SK-N-SH (cell line): ENCODE measurements around the gene SLITRK5. TPM values are rescaled to one million over a fixed set of nuclear protein-coding genes. Genes with fewer than 3 reads are reported as not detected.
A peak's percentile ranks its signal among the peaks of the same experiment; 100 is the strongest.

Experiments used
- CTCF ChIA-PET: fragments of 300-600, 350-600 bp; formaldehyde crosslinking; extraction: SDS; loops from one replicate; lab custom pipeline; 2021; lab: Yijun Ruan, JAX
- POLR2A ChIA-PET: fragments of 350-600 bp; sonication (Branson Sonifier 250); formaldehyde crosslinking; extraction: SDS; loops from one replicate; lab custom pipeline; 2020; ENCODE audit warnings: antibody characterized with exemption, inconsistent platforms; lab: Yijun Ruan, JAX
- DNase-seq: peaks from one replicate; pipeline ENCODE4 v3.0.0; 2012
- H2AFZ ChIP-seq: fragments of 200-600 bp; sonication (generic); 2 replicates; pipeline ENCODE4 v1.8.1; 2016; ENCODE audit warnings: antibody characterized with exemption, mild to moderate bottlenecking, low read depth
- H3F3A ChIP-seq: fragments of 200-600 bp; sonication (generic); replicated peaks from 2 replicates; pipeline ENCODE3; 2016; ENCODE audit warnings: antibody characterized with exemption, mild to moderate bottlenecking; ENCODE audit not compliant: insufficient read depth
- H3K27ac ChIP-seq, 2 experiments: fragments of 200-500 bp in 1 of 2; fragments of 200-600 bp in 1 of 2; sonication (Bioruptor generic) in 1 of 2; sonication (generic), shearing (Covaris generic) in 1 of 2; 2 replicates each; pipeline versions ENCODE4 v1.5.1 to v1.6.1; 2014 to 2016; ENCODE audit warnings: low read depth in 2 of 2, inconsistent platforms in 1 of 2, low read length in 1 of 2, mild to moderate bottlenecking in 1 of 2, mixed read lengths in 1 of 2
- H3K27me3 ChIP-seq: fragments of 200-600 bp; sonication (generic), shearing (Covaris generic); 2 replicates; pipeline ENCODE4 v1.6.1; 2016; ENCODE audit warnings: mixed run types; ENCODE audit not compliant: insufficient read depth
- H3K36me3 ChIP-seq, 2 experiments: fragments of 200-500 bp in 1 of 2; fragments of 200-600 bp in 1 of 2; sonication (Bioruptor generic) in 1 of 2; sonication (generic) in 1 of 2; replicated peaks in 1 of 2; 2 replicates each; pipeline versions ENCODE3 to v1.5.1; 2014 to 2016; ENCODE audit warnings: low read length in 1 of 2, mild to moderate bottlenecking in 1 of 2; ENCODE audit not compliant: insufficient read depth in 2 of 2, control insufficient read depth in 1 of 2
- H3K4me1 ChIP-seq, 2 experiments: fragments of 200-500 bp in 1 of 2; fragments of 200-600 bp in 1 of 2; sonication (Bioruptor generic) in 1 of 2; sonication (generic), shearing (Covaris generic) in 1 of 2; 2 replicates each; pipeline versions ENCODE4 v1.5.1 to v1.6.1; 2014 to 2016; ENCODE audit warnings: low read depth in 1 of 2, low read length in 1 of 2, mixed run types in 1 of 2; ENCODE audit not compliant: insufficient read depth in 2 of 2, control insufficient read depth in 1 of 2
- H3K4me2 ChIP-seq: fragments of 200-600 bp; sonication (generic), shearing (Covaris generic); 2 replicates; pipeline ENCODE4 v1.6.1; 2017; ENCODE audit warnings: mixed run types
- H3K4me3 ChIP-seq, 2 experiments: fragments of 200-500 bp in 1 of 2; fragments of 200-600 bp in 1 of 2; sonication (Bioruptor generic) in 1 of 2; sonication (generic), shearing (Covaris generic) in 1 of 2; 2 replicates each; pipeline versions ENCODE4 v1.5.1 to v1.8.1; 2014 to 2016; ENCODE audit warnings: low read depth in 2 of 2, inconsistent platforms in 1 of 2, low read length in 1 of 2, mild to moderate bottlenecking in 1 of 2, mixed read lengths in 1 of 2, moderate library complexity in 1 of 2
- H3K79me2 ChIP-seq: fragments of 200-600 bp; sonication (generic); 2 replicates; pipeline ENCODE4 v1.8.1; 2017; ENCODE audit warnings: mild to moderate bottlenecking; ENCODE audit not compliant: insufficient read depth
- H3K9ac ChIP-seq: fragments of 200-600 bp; sonication (generic); 2 replicates; pipeline ENCODE4 v1.6.1; 2017; ENCODE audit warnings: mixed run types
- H3K9me2 ChIP-seq: fragments of 200-600 bp; sonication (generic); 2 replicates; pipeline ENCODE4 v1.6.1; 2017; ENCODE audit warnings: mixed run types
- H3K9me3 ChIP-seq: fragments of 200-600 bp; sonication (generic); 2 replicates; pipeline ENCODE4 v1.6.1; 2017; ENCODE audit warnings: mixed run types, mild to moderate bottlenecking, moderate library complexity
- H4K20me1 ChIP-seq: fragments of 200-600 bp; sonication (generic); 2 replicates; pipeline ENCODE4 v1.6.1; 2017; ENCODE audit warnings: mild to moderate bottlenecking, mixed run types; ENCODE audit not compliant: insufficient read depth
- EP300 ChIP-seq, 2 experiments: IDR thresholded peaks; 2 replicates each; pipeline versions ENCODE4 v1.4.0 to v1.6.1; 2012; ENCODE audit warnings: borderline replicate concordance in 1 of 2, low read depth in 1 of 2, low read length in 1 of 2
- FOXJ3 ChIP-seq: sonication (generic); formaldehyde crosslinking; IDR thresholded peaks from 2 replicates; pipeline ENCODE4 v1.5.1; 2020; ENCODE audit warnings: mild to moderate bottlenecking, missing genetic modification reagents
- FOXM1 ChIP-seq: IDR thresholded peaks from 2 replicates; pipeline ENCODE4 v1.4.0; 2012; ENCODE audit warnings: low read depth, mild to moderate bottlenecking
- NFIC ChIP-seq: IDR thresholded peaks from 2 replicates; pipeline ENCODE4 v1.4.0; 2012; ENCODE audit warnings: borderline replicate concordance
- RAD21 ChIP-seq: IDR thresholded peaks from 2 replicates; pipeline ENCODE4 v1.6.1; 2012; ENCODE audit warnings: mild to moderate bottlenecking, low read length
- RFX5 ChIP-seq: IDR thresholded peaks from 2 replicates; pipeline ENCODE4 v1.6.1; 2012; ENCODE audit warnings: mild to moderate bottlenecking, improper control_type of control experiment, low read length
- SMC3 ChIP-seq: IDR thresholded peaks from 2 replicates; pipeline ENCODE4 v1.6.1; 2012; ENCODE audit warnings: low read depth, low read length, improper control_type of control experiment
- TCF12 ChIP-seq: IDR thresholded peaks from 2 replicates; pipeline ENCODE4 v1.4.0; 2012
- WGBS: methylation state at CpG from one replicate; pipeline ENCODE4 v1.1.6; 2017; ENCODE audit warnings: low lambda C conversion rate; 5-methylcytosine and 5-hydroxymethylcytosine counted together
- polyA plus RNA-seq, 3 experiments: library from polyadenylated mRNA; depleted of rRNA; stranded (reverse); fragments of >200 nt; gene quantifications; 2 replicates each; pipeline ENCODE4 v1.2.3, GENCODE V29; 2012
- TF ChIP-seq, protein P1 (sequence below): fragments of 200-600 bp; sonication (generic); IDR thresholded peaks from 2 replicates; pipeline ENCODE4 v1.6.1; 2017; ENCODE audit warnings: antibody characterized with exemption, mild to moderate bottlenecking, moderate library complexity
- TF ChIP-seq, protein P2 (sequence below): IDR thresholded peaks from 2 replicates; pipeline ENCODE4 v1.4.0; 2012; ENCODE audit warnings: low read depth
- TF ChIP-seq, protein P3 (sequence below): fragments of 150-350 bp; IDR thresholded peaks from 2 replicates; pipeline ENCODE4 v1.6.1; 2017; ENCODE audit warnings: antibody characterized with exemption, low read length, low read depth, borderline replicate concordance

SLITRK5 gene
- polyA plus RNA-seq, 1 of the 3 experiments (the other 2 are of a cell fraction), result not detected

DNA sequence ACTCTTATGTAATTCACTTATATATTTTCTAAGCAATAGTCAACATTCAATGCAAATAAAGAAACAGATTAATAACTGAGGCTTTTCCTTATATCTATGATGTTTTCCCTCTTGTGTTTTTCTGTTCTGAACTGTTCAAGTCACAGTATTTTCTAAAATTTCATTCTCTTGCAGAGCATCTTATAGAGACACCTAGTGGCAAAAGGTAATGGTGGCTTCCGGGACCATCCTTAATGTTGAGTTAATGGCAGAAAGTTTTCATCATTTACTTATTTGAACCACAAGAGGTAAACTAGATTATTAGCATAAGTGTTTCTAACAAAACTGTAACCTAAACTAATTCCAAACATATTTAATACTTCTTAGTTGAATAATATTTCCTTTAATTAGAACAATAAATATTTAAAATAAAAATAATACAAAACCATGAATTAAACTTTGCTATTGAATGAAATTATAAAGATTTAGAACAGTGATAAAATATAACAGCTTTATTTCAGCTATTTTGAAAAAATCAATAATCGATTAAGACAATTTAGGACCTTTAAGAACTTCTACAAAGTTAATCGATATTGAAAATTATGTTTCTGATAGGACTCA, 1.7 kb upstream of the SLITRK5 start:
- ChIA-PET CTCF (interaction anchor here (1.6 kb wide), 1 partner anchor 64 kb away, joined by 5 read pairs; no protein-coding TSS in a partner anchor), POLR2A (no interaction called here)
- TF ChIP-seq RAD21 (peak; percentile 60), SMC3 (peak; percentile 36), NFIC (no peak), EP300 (IDR thresholded peaks at IDR 0.05; ENCODE audit: borderline replicate concordance in 1 of 2, low read depth in 1 of 2, low read length in 1 of 2) (no peak)
- TF ChIP-seq, protein P1, sequence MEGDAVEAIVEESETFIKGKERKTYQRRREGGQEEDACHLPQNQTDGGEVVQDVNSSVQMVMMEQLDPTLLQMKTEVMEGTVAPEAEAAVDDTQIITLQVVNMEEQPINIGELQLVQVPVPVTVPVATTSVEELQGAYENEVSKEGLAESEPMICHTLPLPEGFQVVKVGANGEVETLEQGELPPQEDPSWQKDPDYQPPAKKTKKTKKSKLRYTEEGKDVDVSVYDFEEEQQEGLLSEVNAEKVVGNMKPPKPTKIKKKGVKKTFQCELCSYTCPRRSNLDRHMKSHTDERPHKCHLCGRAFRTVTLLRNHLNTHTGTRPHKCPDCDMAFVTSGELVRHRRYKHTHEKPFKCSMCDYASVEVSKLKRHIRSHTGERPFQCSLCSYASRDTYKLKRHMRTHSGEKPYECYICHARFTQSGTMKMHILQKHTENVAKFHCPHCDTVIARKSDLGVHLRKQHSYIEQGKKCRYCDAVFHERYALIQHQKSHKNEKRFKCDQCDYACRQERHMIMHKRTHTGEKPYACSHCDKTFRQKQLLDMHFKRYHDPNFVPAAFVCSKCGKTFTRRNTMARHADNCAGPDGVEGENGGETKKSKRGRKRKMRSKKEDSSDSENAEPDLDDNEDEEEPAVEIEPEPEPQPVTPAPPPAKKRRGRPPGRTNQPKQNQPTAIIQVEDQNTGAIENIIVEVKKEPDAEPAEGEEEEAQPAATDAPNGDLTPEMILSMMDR, result peak; percentile 66
- TF ChIP-seq, protein P2, sequence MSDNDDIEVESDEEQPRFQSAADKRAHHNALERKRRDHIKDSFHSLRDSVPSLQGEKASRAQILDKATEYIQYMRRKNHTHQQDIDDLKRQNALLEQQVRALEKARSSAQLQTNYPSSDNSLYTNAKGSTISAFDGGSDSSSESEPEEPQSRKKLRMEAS, result no peak
- H3K4me2 ChIP-seq, result no peak overlapping the region
- H3K79me2 ChIP-seq, result no peaks in the 10 kb centered on the region
- no peaks in the 10 kb centered on the region for H3F3A ChIP-seq
- H3K27ac ChIP-seq, result no peak overlapping the region
- H3K36me3 ChIP-seq, result no peaks in the 10 kb centered on the region
- 30% methylated on average over 3 of the region's 3 CpGs for WGBS
- DNase-seq, result peak; percentile 27
- no peaks in the 10 kb centered on the region for H3K9me2 ChIP-seq
- no peaks in the 10 kb centered on the region for H3K9me3 ChIP-seq
- H4K20me1 ChIP-seq, result no peaks in the 10 kb centered on the region
- H2AFZ ChIP-seq, result no peak overlapping the region
- H3K4me1 ChIP-seq, result peaks cover 0 to 12% of the 10 kb centered on the region in 2 experiments; a peak in 1 of 4 replicates
- H3K9ac ChIP-seq, result no peak overlapping the region
- H3K27me3 ChIP-seq, result peaks cover 20% of the 10 kb centered on the region; the same call in 1 of the 2 replicates
- H3K4me3 ChIP-seq, result peak overlapping the region in 1 of 2 experiments; percentile 40; a peak in 1 of 4 replicates

DNA sequence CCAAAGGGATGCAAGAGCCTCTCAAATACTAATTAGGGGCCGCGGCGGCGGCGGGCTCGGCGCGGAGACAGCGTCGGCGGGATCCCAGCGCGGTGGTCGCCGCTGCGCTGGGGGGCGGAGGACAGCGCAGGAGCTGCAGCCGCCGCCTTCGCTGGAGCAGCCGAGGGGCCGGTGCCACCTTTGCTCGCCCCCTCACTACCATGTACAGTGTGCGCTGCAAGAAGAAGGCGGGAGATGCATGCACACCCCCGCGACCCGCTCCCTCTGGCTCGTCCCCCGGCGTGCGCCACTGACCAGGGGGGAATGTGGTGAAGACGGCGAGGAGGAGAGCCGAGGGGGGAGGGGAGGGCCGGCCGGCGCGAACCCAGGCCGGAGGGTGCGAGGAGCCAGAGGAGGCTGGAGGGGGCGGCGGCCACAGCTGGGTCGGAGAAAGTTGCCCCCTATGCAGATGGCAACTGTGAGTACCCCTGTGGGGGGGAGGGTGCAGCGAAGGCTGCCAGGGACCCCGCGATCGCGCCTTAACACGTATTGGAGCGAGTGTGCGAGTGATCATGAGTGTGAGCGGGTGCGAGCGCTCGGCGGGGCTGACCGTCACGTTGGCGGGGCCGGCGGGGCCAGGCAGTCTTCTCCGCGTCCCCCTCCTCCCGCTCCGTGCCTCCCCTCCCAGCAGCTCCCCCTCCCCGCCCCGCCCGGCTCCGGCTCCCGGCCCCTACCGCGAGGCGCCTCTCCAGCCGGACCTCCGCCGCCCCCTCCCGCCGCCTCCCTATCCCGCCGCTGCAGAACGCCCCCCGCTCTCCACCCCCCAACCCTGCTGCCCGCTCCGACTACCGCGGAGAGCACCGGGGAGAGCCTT, 808 bp downstream of the SLITRK5 start:
- peaks cover 0 to 13% of the 10 kb centered on the region in 2 experiments; a peak in 1 of 4 replicates for H3K4me1 ChIP-seq
- peaks cover 41% of the 10 kb centered on the region for H3K27me3 ChIP-seq
- H3K27ac ChIP-seq, result no peak overlapping the region
- ChIA-PET POLR2A (no interaction called here), CTCF (interaction anchor here (0.5 to 1.4 kb wide), 12 partner anchors 9 to 1370 kb away, joined by 3 to 7 read pairs (median 3); no protein-coding TSS in a partner anchor)
- H3K9me3 ChIP-seq, result no peaks in the 10 kb centered on the region
- no peak overlapping the region for H3K9ac ChIP-seq
- H4K20me1 ChIP-seq, result no peaks in the 10 kb centered on the region
- peak overlapping the region; percentile 94 for H3K4me2 ChIP-seq
- TF ChIP-seq TCF12, result no peak
- TF ChIP-seq FOXM1, result no peak
- TF ChIP-seq RFX5, result no peak
- TF ChIP-seq FOXJ3 (CRISPR knock-in tag), result no peak
- TF ChIP-seq, protein P3, sequence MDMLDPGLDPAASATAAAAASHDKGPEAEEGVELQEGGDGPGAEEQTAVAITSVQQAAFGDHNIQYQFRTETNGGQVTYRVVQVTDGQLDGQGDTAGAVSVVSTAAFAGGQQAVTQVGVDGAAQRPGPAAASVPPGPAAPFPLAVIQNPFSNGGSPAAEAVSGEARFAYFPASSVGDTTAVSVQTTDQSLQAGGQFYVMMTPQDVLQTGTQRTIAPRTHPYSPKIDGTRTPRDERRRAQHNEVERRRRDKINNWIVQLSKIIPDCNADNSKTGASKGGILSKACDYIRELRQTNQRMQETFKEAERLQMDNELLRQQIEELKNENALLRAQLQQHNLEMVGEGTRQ, result no peak
- peak overlapping the region; percentile 36; the same call in 1 of the 2 replicates for H2AFZ ChIP-seq
- WGBS, result 1% methylated on average over 69 of the region's 89 CpGs
- H3K4me3 ChIP-seq, result peak overlapping the region; percentile 50 to 74
- no peaks in the 10 kb centered on the region for H3F3A ChIP-seq
- H3K9me2 ChIP-seq, result no peaks in the 10 kb centered on the region
- H3K36me3 ChIP-seq, result no peaks in the 10 kb centered on the region
- H3K79me2 ChIP-seq, result no peaks in the 10 kb centered on the region
- DNase-seq, result peak; percentile 59
